Ovary (tissue), 3 donors: ENCODE measurements around the gene PFAS.

ENCODE experiments used
- CTCF ChIP-seq, 3 donors: fragments of 450-650 bp in 2 of 3; fragments of 200-600 bp in 1 of 3; IDR thresholded peaks; one replicate each; pipeline versions ENCODE4 v1.5.1 to v1.8.0; 2016 to 2022; ENCODE audit warnings: antibody characterized with exemption in 3 of 3, mild to moderate bottlenecking in 1 of 3
- POLR2A ChIP-seq: fragments of 450-650 bp; IDR thresholded peaks from one replicate; pipeline ENCODE4 v1.6.1; 2017; ENCODE audit warnings: antibody characterized with exemption, mild to moderate bottlenecking, moderate library complexity
- donor health status: DM: no; HTN: no; CAD: no.

GRCh38 chr17:8284126-8284525 lies 35.0 kb downstream of the PFAS start:
- no peak for TF ChIP-seq CTCF (IDR thresholded peaks at IDR 0.05)
- TF ChIP-seq POLR2A = no peak
